Measurements from ENCODE around the gene SPACA1.

GRCh38 chr6:88044530-88044929, 3.1 kb upstream of the SPACA1 start:
- TF ChIP-seq GATA3 (IDR thresholded peaks at IDR 0.05; ENCODE audit: low read depth, low read length) (no peak), GATA2 (IDR thresholded peaks at IDR 0.05; ENCODE audit: low read depth, low read length) (no peak)

Measured in SH-SY5Y (cell line).